Panc1 (cell line): ENCODE results near the gene MACROH2A1. TPM values are rescaled to one million over a fixed set of nuclear protein-coding genes. Genes with fewer than 3 reads are reported as not detected.

Source experiments
- ATAC-seq: fragments of 200-7000 bp; cut with Tn5 transposase; 2 replicates; pipeline ENCODE4 v1.9.1; 2020; ENCODE audit warnings: mild to moderate bottlenecking, moderate library complexity
- BruUV-seq: library from RNA; stranded (reverse); fragments of 400-500 nt; replicated peaks from 2 replicates; lab custom pipeline; 2021; lab: Mats Ljungman, UMichigan
- CTCF ChIA-PET: fragments of 300-600 bp; sonication (Branson Sonifier 250); formaldehyde crosslinking; loops from one replicate; lab custom pipeline; 2022; ENCODE audit warnings: antibody characterized with exemption; lab: Charles Lee
- POLR2A ChIA-PET: fragments of 300-600 bp; sonication (Branson Sonifier 250); formaldehyde crosslinking; loops from one replicate; lab custom pipeline; 2022; ENCODE audit warnings: antibody characterized with exemption; lab: Charles Lee
- DNase-seq: peaks from one replicate; pipeline ENCODE4 v3.0.0-alpha.2; 2010; ENCODE audit warnings: low read depth, low spot score
- H3K27ac ChIP-seq: 2 replicates; pipeline ENCODE4 v1.5.1; 2011; ENCODE audit warnings: mild to moderate bottlenecking, low read length, inconsistent platforms
- H3K27me3 ChIP-seq: fragments of 200-500 bp; sonication (Bioruptor generic); 2 replicates; pipeline ENCODE4 v1.6.0; 2014; ENCODE audit warnings: low read length, inconsistent platforms; ENCODE audit not compliant: control insufficient read depth, insufficient read depth
- H3K36me3 ChIP-seq: fragments of 200-500 bp; sonication (Bioruptor generic); 2 replicates; pipeline ENCODE4 v1.5.1; 2014; ENCODE audit warnings: inconsistent platforms, mild to moderate bottlenecking, low read length, moderate library complexity; ENCODE audit not compliant: control insufficient read depth, insufficient read depth
- H3K4me1 ChIP-seq: 2 replicates; pipeline ENCODE4 v1.5.1; 2011; ENCODE audit warnings: inconsistent platforms, mild to moderate bottlenecking, low read length, moderate library complexity; ENCODE audit not compliant: control insufficient read depth, insufficient read depth
- H3K4me3 ChIP-seq, 2 experiments: 2 replicates each; pipeline ENCODE4 v1.5.1; 2011 to 2012; ENCODE audit warnings: low read depth in 2 of 2, low read length in 2 of 2, mild to moderate bottlenecking in 2 of 2, inconsistent platforms in 1 of 2, moderate library complexity in 1 of 2
- H3K9me3 ChIP-seq: fragments of 200-500 bp; sonication (Bioruptor generic); 2 replicates; pipeline ENCODE4 v1.5.1; 2014; ENCODE audit warnings: low read depth, mild to moderate bottlenecking, inconsistent platforms, low read length, moderate library complexity; ENCODE audit not compliant: control insufficient read depth, insufficient read depth
- POLR2AphosphoS5 ChIP-seq: IDR thresholded peaks from 2 replicates; pipeline ENCODE4 v1.6.1; 2012; ENCODE audit warnings: mild to moderate bottlenecking, low read depth, low read length, moderate library complexity
- SIN3A ChIP-seq: IDR thresholded peaks from 2 replicates; pipeline ENCODE4 v1.6.1; 2012; ENCODE audit warnings: low read depth, mild to moderate bottlenecking, low read length, moderate library complexity, borderline replicate concordance; ENCODE audit not compliant: insufficient read depth
- TCF7L2 ChIP-seq: IDR thresholded peaks from 2 replicates; pipeline ENCODE4 v1.6.1; 2011; ENCODE audit warnings: mild to moderate bottlenecking, low read depth, low read length, inconsistent platforms
- in situ Hi-C: cut with HindIII; loops from 2 replicates; pipeline ENCODE4 v1.10.0; 2016; ENCODE audit warnings: low sequenced_read_pairs, low pct_unique_long_range_greater_than_20kb
- intact Hi-C: fragments of 100-400 bp; cut with micrococcal nuclease; formaldehyde crosslinking; loops from one replicate; pipeline ENCODE4 v1.10.0; 2022; ENCODE audit not compliant: unreplicated experiment
- total RNA-seq: library from RNA; stranded (reverse); gene quantifications from one replicate; pipeline ENCODE4 v1.2.1, GENCODE V29; 2021; ENCODE audit not compliant: unreplicated experiment
- TF ChIP-seq, protein P1 (sequence below), 2 experiments: IDR thresholded peaks; 2 replicates each; pipeline ENCODE4 v1.6.1; 2011 to 2012; ENCODE audit warnings: low read depth in 2 of 2, control low read depth in 1 of 2, low read length in 1 of 2, mild to moderate bottlenecking in 1 of 2, moderate library complexity in 1 of 2; ENCODE audit not compliant: insufficient read depth in 1 of 2
- TF ChIP-seq, protein P2 (sequence below): fragments of 450-650 bp; IDR thresholded peaks from 2 replicates; pipeline ENCODE4 v1.5.1; 2017; ENCODE audit warnings: mild to moderate bottlenecking

Gene MACROH2A1
- total RNA-seq, 1 experiment from 2014 or later = 162 TPM

DNA sequence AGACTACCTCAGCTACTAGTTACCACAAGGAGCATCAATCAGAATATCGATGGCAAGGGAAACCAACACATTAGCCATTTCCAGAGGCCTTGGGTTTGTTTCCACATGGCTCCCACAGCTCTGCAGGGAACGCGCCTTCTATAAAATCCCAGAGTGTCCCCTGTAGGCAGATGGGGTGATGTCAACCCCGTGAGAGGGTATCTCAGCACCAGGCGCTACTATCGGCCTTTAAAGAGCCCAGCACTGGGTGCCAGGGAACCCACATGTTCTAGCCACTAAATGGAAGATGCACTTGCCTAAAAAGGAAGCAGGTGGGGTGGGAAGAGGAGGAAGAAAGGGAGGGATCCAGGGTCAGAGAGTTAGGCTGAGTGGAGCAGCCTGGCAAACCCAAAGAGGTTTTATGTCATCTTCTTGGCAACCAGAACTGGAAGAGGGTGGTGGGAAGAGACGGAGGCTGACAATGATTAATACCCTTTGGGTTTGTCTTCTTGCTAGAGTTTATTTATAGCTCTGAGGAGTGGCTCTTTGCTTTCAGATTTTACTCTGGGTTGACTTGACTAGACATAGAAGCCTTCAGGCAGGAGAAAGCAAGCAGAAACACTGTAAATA is 19.9 kb downstream of the MACROH2A1 start:
- intact Hi-C loops = no loop called here
- ChIA-PET CTCF (no interaction called here), POLR2A (no interaction called here)
- in situ Hi-C loops = no loop called here
- Histone ChIP-seq H3K9me3 (no peaks in the 10 kb centered on the region), H3K27ac (no peak overlapping the region), H3K36me3 (peaks cover 22% of the 10 kb centered on the region), H3K27me3 (no peaks in the 10 kb centered on the region), H3K4me1 (no peaks in the 10 kb centered on the region), H3K4me3 (no peak overlapping the region)
- no TSS peak for BruUV-seq
- ATAC-seq (no peak), DNase-seq (no peak)
- TF ChIP-seq, protein P1, sequence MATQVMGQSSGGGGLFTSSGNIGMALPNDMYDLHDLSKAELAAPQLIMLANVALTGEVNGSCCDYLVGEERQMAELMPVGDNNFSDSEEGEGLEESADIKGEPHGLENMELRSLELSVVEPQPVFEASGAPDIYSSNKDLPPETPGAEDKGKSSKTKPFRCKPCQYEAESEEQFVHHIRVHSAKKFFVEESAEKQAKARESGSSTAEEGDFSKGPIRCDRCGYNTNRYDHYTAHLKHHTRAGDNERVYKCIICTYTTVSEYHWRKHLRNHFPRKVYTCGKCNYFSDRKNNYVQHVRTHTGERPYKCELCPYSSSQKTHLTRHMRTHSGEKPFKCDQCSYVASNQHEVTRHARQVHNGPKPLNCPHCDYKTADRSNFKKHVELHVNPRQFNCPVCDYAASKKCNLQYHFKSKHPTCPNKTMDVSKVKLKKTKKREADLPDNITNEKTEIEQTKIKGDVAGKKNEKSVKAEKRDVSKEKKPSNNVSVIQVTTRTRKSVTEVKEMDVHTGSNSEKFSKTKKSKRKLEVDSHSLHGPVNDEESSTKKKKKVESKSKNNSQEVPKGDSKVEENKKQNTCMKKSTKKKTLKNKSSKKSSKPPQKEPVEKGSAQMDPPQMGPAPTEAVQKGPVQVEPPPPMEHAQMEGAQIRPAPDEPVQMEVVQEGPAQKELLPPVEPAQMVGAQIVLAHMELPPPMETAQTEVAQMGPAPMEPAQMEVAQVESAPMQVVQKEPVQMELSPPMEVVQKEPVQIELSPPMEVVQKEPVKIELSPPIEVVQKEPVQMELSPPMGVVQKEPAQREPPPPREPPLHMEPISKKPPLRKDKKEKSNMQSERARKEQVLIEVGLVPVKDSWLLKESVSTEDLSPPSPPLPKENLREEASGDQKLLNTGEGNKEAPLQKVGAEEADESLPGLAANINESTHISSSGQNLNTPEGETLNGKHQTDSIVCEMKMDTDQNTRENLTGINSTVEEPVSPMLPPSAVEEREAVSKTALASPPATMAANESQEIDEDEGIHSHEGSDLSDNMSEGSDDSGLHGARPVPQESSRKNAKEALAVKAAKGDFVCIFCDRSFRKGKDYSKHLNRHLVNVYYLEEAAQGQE (IDR thresholded peaks at IDR 0.05; ENCODE audit: insufficient read depth in 1 of 2, low read depth in 2 of 2, low read length in 1 of 2) = no peak
- TF ChIP-seq, protein P2, sequence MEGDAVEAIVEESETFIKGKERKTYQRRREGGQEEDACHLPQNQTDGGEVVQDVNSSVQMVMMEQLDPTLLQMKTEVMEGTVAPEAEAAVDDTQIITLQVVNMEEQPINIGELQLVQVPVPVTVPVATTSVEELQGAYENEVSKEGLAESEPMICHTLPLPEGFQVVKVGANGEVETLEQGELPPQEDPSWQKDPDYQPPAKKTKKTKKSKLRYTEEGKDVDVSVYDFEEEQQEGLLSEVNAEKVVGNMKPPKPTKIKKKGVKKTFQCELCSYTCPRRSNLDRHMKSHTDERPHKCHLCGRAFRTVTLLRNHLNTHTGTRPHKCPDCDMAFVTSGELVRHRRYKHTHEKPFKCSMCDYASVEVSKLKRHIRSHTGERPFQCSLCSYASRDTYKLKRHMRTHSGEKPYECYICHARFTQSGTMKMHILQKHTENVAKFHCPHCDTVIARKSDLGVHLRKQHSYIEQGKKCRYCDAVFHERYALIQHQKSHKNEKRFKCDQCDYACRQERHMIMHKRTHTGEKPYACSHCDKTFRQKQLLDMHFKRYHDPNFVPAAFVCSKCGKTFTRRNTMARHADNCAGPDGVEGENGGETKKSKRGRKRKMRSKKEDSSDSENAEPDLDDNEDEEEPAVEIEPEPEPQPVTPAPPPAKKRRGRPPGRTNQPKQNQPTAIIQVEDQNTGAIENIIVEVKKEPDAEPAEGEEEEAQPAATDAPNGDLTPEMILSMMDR = no peak
- TF ChIP-seq POLR2AphosphoS5 = no peak

DNA sequence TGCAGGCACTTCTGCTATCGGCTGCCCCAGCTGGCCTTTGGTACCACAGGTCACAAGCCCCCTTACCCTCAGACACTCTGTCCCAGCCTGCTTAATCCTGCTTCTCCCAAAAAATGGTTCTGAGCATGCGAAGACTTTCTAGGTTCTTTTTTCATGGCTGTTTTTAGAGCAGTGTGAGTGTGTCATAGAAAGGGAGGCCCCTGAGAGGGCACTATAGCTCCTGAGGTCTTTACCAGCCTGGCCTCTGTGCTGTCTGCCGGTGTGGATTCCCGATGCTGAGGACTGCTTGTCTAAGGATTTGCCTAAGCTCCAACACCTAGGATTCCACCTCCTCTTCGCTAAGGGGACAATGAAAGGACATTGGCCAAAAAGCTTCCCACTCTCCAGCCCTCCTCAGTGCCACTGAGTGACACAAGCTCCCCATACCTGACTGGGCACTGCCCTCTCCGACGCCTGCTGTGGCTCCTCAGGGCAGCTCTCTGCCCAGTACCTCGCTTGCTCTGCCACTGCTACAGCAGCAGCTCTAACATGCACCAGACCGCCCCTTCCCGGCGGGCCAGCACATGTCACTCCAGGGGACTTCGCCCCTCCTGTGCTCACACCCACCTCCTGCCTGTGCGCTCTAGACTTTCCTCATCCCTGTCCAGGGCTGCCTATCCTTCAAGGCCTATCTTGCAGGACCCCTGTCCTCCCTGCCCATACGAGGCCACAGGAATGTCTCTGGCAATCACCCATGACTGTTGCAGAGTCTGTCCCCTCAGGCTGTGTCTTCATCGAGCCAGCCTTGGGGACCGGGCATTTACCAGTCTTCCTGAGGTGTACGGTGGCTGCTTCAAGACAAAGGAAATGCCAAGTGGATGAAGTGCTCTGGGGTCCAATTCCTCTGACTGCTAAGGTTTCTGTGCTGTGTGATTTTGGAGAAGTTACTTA is 21.0 kb downstream of the MACROH2A1 start:
- Histone ChIP-seq H3K27me3 (no peaks in the 10 kb centered on the region), H3K36me3 (peaks cover 22% of the 10 kb centered on the region), H3K9me3 (no peaks in the 10 kb centered on the region), H3K4me1 (no peaks in the 10 kb centered on the region), H3K4me3 (no peak overlapping the region), H3K27ac (no peak overlapping the region)
- no TSS peak for BruUV-seq
- intact Hi-C loops (no loop called here), in situ Hi-C loops (no loop called here)
- ChIA-PET POLR2A (no interaction called here), CTCF (no interaction called here)
- 0 out of 2 replicates have a peak, but pooled peaks have one; percentile 34 for ATAC-seq
- TF ChIP-seq TCF7L2 = no peak
- TF ChIP-seq SIN3A = no peak
- TF ChIP-seq, protein P1 (IDR thresholded peaks at IDR 0.05; ENCODE audit: insufficient read depth in 1 of 2, low read depth in 2 of 2, low read length in 1 of 2) = no peak
- TF ChIP-seq POLR2AphosphoS5 = no peak
- TF ChIP-seq, protein P2 = no peak
- DNase-seq = no peak
